HUES6 (cell line): ENCODE results near the gene DHRS2.
"Not testable (repeated sequence)": the region's sequence is repeated elsewhere in the genome, so short reads cannot be mapped to it uniquely, and the experiment has no call there.

ENCODE experiments used
- H3K27ac ChIP-seq: 2 replicates; pipeline ENCODE4 v1.7.0; 2013; ENCODE audit warnings: low read depth, mild to moderate bottlenecking, low read length, inconsistent platforms
- H3K27me3 ChIP-seq: 2 replicates; pipeline ENCODE4 v1.6.1; 2013; ENCODE audit warnings: low read length; ENCODE audit not compliant: control insufficient read depth, insufficient read depth
- H3K36me3 ChIP-seq: 2 replicates; pipeline ENCODE4 v1.6.1; 2013; ENCODE audit warnings: low read length; ENCODE audit not compliant: control insufficient read depth, insufficient read depth
- H3K4me1 ChIP-seq: 2 replicates; pipeline ENCODE4 v1.6.1; 2013; ENCODE audit warnings: low read length; ENCODE audit not compliant: control insufficient read depth, insufficient read depth
- H3K4me3 ChIP-seq: 2 replicates; pipeline ENCODE4 v1.5.1; 2013; ENCODE audit warnings: low read depth, low read length
- H3K9ac ChIP-seq: one replicate; pipeline ENCODE4 v1.6.1; 2013; ENCODE audit warnings: mild to moderate bottlenecking, low read length
- H3K9me3 ChIP-seq: 2 replicates; pipeline ENCODE4 v1.6.1; 2013; ENCODE audit warnings: low read depth, low read length; ENCODE audit not compliant: control insufficient read depth, insufficient read depth

DHRS2 gene

GRCh38 chr14:23603103-23603502 is 33.1 kb upstream of the DHRS2 start:
- Histone ChIP-seq H3K9me3 (no peaks in the 10 kb centered on the region), H3K27me3 (peaks cover 19% of the 10 kb centered on the region; the same call in 1 of the 2 replicates), H3K27ac (no peak overlapping the region), H3K4me3 (no peak overlapping the region), H3K4me1 (no peaks in the 10 kb centered on the region), H3K36me3 (no peaks in the 10 kb centered on the region), H3K9ac (no peak overlapping the region)

GRCh38 chr14:23604148-23604547 is 32.0 kb upstream of the DHRS2 start:
- no peak overlapping the region for H3K9ac ChIP-seq
- no peak overlapping the region for H3K27ac ChIP-seq
- H3K9me3 ChIP-seq: no peaks in the 10 kb centered on the region
- no peaks in the 10 kb centered on the region for H3K36me3 ChIP-seq
- H3K4me1 ChIP-seq: no peaks in the 10 kb centered on the region
- H3K4me3 ChIP-seq: no peak overlapping the region
- peaks cover 19% of the 10 kb centered on the region; the same call in 1 of the 2 replicates for H3K27me3 ChIP-seq

- peaks cover 19% of the 10 kb centered on the region; the same call in 1 of the 2 replicates for H3K27me3 ChIP-seq
- no peak overlapping the region for H3K27ac ChIP-seq
- peaks cover 4% of the 10 kb centered on the region; the same call in 1 of the 2 replicates for H3K9me3 ChIP-seq
- no peaks in the 10 kb centered on the region for H3K4me1 ChIP-seq
- no peak overlapping the region for H3K4me3 ChIP-seq
- no peak overlapping the region for H3K9ac ChIP-seq
- no peaks in the 10 kb centered on the region for H3K36me3 ChIP-seq
Measured at GRCh38 chr14:23604675-23605170, 31.4 kb upstream of the DHRS2 start.

GRCh38 chr14:23605931-23606585 is 30.1 kb upstream of the DHRS2 start:
- Histone ChIP-seq H3K27me3 (peaks cover 19% of the 10 kb centered on the region; the same call in 1 of the 2 replicates), H3K36me3 (no peaks in the 10 kb centered on the region), H3K4me1 (no peaks in the 10 kb centered on the region), H3K9me3 (peaks cover 9% of the 10 kb centered on the region), H3K27ac (no peak overlapping the region), H3K9ac (no peak overlapping the region), H3K4me3 (no peak overlapping the region)

- peaks cover 19% of the 10 kb centered on the region; the same call in 1 of the 2 replicates for H3K27me3 ChIP-seq
- no peaks in the 10 kb centered on the region for H3K4me1 ChIP-seq
- no peaks in the 10 kb centered on the region for H3K36me3 ChIP-seq
- H3K9me3 ChIP-seq: peaks cover 9% of the 10 kb centered on the region
- H3K27ac ChIP-seq: no peak overlapping the region
- H3K4me3 ChIP-seq: no peak overlapping the region
- no peak overlapping the region for H3K9ac ChIP-seq
Measured at GRCh38 chr14:23608454-23608853, 27.7 kb upstream of the DHRS2 start.

- Histone ChIP-seq H3K27ac (no peak overlapping the region), H3K4me1 (no peaks in the 10 kb centered on the region), H3K36me3 (no peaks in the 10 kb centered on the region), H3K9ac (no peak overlapping the region), H3K27me3 (peaks cover 20% of the 10 kb centered on the region; the same call in 1 of the 2 replicates), H3K4me3 (no peak overlapping the region), H3K9me3 (peaks cover 9% of the 10 kb centered on the region)
Measured at GRCh38 chr14:23609001-23609400, 27.2 kb upstream of the DHRS2 start.

- not testable (repeated sequence) for H3K9ac ChIP-seq
Measured at GRCh38 chr14:23609411-23610089, 26.6 kb upstream of the DHRS2 start.

GRCh38 chr14:23610090-23610814 is 25.9 kb upstream of the DHRS2 start:
- H3K9ac ChIP-seq: no peak overlapping the region
- H3K4me3 ChIP-seq: no peak overlapping the region
- H3K36me3 ChIP-seq: no peaks in the 10 kb centered on the region
- no peak overlapping the region for H3K27ac ChIP-seq
- peaks cover 9% of the 10 kb centered on the region for H3K9me3 ChIP-seq
- no peaks in the 10 kb centered on the region for H3K4me1 ChIP-seq
- H3K27me3 ChIP-seq: peaks cover 22% of the 10 kb centered on the region; the same call in 1 of the 2 replicates

More at GRCh38 chr14:23609411-23610089, 26.6 kb upstream of the DHRS2 start:
- H3K27me3 ChIP-seq: peaks cover 22% of the 10 kb centered on the region; the same call in 1 of the 2 replicates
- not testable (repeated sequence) for H3K9me3 ChIP-seq, H3K36me3 ChIP-seq, H3K27ac ChIP-seq, H3K4me3 ChIP-seq, H3K4me1 ChIP-seq

- Histone ChIP-seq H3K4me1 (no peaks in the 10 kb centered on the region), H3K27me3 (peaks cover 22% of the 10 kb centered on the region; the same call in 1 of the 2 replicates), H3K9ac (no peak overlapping the region), H3K27ac (no peak overlapping the region), H3K36me3 (no peaks in the 10 kb centered on the region), H3K9me3 (peaks cover 9% of the 10 kb centered on the region), H3K4me3 (no peak overlapping the region)
Measured at GRCh38 chr14:23610815-23611289, 25.3 kb upstream of the DHRS2 start.

GRCh38 chr14:23612354-23612732 is 23.8 kb upstream of the DHRS2 start:
- H3K36me3 ChIP-seq: no peaks in the 10 kb centered on the region
- no peak overlapping the region for H3K27ac ChIP-seq
- H3K9ac ChIP-seq: no peak overlapping the region
- no peak overlapping the region for H3K4me3 ChIP-seq
- H3K9me3 ChIP-seq: peaks cover 9% of the 10 kb centered on the region
- peaks cover 7% of the 10 kb centered on the region; the same call in 1 of the 2 replicates for H3K27me3 ChIP-seq
- H3K4me1 ChIP-seq: no peaks in the 10 kb centered on the region
